ENCODE measurements around the gene PRR7.

DNA sequence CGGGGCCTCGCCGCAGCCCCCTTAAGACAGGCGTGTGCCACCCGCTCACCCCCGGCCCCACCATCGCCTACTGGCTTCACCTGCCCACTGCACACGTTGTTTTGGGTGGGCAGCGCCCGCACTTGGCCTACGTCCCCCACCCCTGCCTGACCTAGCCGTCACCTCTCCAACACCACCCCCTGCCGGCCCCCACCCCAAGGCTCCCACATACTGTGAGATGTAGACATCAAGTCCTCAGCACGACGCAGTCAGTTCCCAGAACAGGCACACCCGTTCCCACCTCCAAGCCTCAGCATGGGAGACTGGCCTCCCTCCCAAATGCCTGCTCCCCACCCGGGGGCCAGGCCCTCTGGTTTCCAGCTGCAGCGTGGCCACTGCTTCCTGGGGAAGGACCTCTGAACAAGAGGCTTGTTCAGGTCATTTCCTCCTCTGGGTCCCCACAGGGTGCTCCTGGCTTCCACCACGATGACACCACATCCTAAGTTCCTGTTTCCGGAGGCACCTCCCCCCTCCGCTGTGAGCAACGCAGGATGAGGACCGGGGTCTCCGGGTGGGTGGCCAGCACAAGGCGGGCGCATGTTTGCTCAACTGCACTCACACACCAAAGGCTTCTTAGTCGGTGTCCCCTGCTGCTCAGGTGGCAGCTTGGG, 15.5 kb downstream of the PRR7 start:
- TF ChIP-seq, protein P1, sequence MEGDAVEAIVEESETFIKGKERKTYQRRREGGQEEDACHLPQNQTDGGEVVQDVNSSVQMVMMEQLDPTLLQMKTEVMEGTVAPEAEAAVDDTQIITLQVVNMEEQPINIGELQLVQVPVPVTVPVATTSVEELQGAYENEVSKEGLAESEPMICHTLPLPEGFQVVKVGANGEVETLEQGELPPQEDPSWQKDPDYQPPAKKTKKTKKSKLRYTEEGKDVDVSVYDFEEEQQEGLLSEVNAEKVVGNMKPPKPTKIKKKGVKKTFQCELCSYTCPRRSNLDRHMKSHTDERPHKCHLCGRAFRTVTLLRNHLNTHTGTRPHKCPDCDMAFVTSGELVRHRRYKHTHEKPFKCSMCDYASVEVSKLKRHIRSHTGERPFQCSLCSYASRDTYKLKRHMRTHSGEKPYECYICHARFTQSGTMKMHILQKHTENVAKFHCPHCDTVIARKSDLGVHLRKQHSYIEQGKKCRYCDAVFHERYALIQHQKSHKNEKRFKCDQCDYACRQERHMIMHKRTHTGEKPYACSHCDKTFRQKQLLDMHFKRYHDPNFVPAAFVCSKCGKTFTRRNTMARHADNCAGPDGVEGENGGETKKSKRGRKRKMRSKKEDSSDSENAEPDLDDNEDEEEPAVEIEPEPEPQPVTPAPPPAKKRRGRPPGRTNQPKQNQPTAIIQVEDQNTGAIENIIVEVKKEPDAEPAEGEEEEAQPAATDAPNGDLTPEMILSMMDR (IDR thresholded peaks at IDR 0.05): no peak
- no peak for TF ChIP-seq POLR2A (IDR thresholded peaks at IDR 0.05)

Data from esophagus squamous epithelium (tissue), 4 donors.